Measurements from ENCODE around the gene PRDM15. TPM values are rescaled to one million over a fixed set of nuclear protein-coding genes. Genes with fewer than 3 reads are reported as not detected.

PRDM15 gene
- total RNA-seq, 2 experiments from 2014 or later: 13.2 to 14.5 TPM

DNA sequence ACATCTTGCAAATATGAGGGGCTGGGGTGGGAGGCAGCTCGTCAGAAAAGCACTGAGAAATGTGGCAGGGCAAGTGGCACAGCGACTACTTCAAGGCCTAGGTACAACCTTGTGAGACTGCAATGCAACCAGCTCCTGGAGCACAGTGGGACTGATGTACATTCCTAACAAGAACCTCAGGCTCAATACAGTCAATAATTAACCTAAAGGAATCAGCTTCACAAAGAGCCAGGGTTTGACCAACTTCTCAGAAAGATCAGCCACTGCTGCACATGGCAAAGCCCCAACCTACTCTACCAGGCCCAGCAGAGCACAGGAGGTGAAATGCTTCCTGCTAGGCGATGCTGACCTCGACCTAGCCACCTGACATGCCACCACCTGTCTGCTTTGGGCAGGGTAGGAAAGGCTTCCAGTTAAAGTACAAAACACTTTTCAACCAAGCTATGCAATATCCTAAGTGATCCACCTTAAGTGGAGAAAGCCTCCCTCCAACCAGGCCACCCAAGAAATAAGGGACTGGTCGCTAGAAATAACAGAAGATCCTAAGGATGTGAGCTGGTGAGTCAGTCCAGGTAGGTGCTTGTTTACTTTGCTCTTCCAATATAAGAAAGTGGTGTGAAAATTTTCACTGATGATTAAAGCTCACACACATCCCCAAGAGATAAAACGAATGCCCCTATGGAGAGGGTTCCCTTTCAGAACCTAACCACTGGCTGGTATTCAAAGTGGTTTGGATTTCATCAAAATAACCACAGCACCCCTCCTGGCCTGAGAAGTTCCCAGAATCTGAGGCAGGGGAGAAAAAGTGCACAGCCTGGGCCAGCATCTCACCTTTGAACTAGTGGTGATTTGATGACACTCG, 114.4 kb downstream of the PRDM15 start:
- Mint-ChIP-seq H3K36me3 (ENCODE audit: low read depth) (no peaks in the 10 kb centered on the region), H3K27ac (no peak overlapping the region), H3K9me3 (no peaks in the 10 kb centered on the region), H3K27me3 (peaks cover 71% of the 10 kb centered on the region), H3K4me1 (ENCODE audit: low read depth) (peaks cover 28% of the 10 kb centered on the region), H3K4me3 (no peak overlapping the region)
- intact Hi-C loops (cut with micrococcal nuclease): no loop called here
- CTCF ChIA-PET: interaction anchor here (0.9 to 1.0 kb wide), 2 partner anchors 16 to 52 kb away, joined by 3 to 5 read pairs; no protein-coding TSS in a partner anchor
- no peak for DNase-seq
- POLR2A ChIA-PET: no interaction called here
- TF ChIP-seq, protein P1, sequence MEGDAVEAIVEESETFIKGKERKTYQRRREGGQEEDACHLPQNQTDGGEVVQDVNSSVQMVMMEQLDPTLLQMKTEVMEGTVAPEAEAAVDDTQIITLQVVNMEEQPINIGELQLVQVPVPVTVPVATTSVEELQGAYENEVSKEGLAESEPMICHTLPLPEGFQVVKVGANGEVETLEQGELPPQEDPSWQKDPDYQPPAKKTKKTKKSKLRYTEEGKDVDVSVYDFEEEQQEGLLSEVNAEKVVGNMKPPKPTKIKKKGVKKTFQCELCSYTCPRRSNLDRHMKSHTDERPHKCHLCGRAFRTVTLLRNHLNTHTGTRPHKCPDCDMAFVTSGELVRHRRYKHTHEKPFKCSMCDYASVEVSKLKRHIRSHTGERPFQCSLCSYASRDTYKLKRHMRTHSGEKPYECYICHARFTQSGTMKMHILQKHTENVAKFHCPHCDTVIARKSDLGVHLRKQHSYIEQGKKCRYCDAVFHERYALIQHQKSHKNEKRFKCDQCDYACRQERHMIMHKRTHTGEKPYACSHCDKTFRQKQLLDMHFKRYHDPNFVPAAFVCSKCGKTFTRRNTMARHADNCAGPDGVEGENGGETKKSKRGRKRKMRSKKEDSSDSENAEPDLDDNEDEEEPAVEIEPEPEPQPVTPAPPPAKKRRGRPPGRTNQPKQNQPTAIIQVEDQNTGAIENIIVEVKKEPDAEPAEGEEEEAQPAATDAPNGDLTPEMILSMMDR (IDR thresholded peaks at IDR 0.05): no peak
- no peak for ATAC-seq

- Mint-ChIP-seq H3K27ac (no peak overlapping the region), H3K4me1 (ENCODE audit: low read depth) (peaks cover 26% of the 10 kb centered on the region), H3K36me3 (ENCODE audit: low read depth) (no peaks in the 10 kb centered on the region), H3K9me3 (no peaks in the 10 kb centered on the region), H3K27me3 (peaks cover 64% of the 10 kb centered on the region), H3K4me3 (no peak overlapping the region)
- ChIA-PET POLR2A (no interaction called here), CTCF (interaction anchor here (1.1 kb wide), 1 partner anchor 53 kb away, joined by 3 read pairs; no protein-coding TSS in a partner anchor)
- intact Hi-C loops (cut with micrococcal nuclease): no loop called here
- DNase-seq (no peak), ATAC-seq (no peak)
- TF ChIP-seq, protein P1 (IDR thresholded peaks at IDR 0.05): no peak
These were observed 115.1 kb downstream of the PRDM15 start for GRCh38 chr21:41763996-41764395.

DNA sequence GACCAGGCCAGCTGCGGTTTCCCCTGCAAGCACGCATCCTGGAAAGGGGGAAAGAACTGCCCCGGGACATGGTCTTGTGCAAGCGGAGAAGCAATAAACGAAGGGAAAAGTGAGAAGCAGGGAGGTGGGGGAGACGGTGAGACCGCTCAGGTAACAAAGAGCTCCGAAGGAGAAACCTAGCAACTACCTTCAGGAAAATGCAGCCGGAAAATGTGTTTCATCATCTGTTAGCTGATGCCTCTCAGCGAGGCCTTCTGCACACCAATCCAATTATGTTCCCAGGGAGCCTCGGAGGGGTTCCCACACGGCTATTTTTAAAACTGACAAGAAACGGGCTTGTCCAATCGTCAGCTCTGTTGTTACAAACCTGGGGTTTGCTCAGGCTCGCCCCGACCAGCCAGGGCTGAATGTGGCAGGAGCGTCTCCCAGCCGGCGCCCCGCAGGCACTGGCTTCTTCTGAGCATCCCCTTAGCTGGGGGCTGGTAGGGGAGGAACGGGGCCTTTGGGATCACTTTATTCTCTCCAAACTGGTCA, 115.7 kb downstream of the PRDM15 start:
- TF ChIP-seq, protein P1 (IDR thresholded peaks at IDR 0.05): no peak
- H3K27me3 Mint-ChIP-seq: peaks cover 61% of the 10 kb centered on the region
- H3K9me3 Mint-ChIP-seq: no peaks in the 10 kb centered on the region
- no peak for ATAC-seq
- no peaks in the 10 kb centered on the region for H3K36me3 Mint-ChIP-seq (ENCODE audit: low read depth)
- intact Hi-C loops (cut with micrococcal nuclease): no loop called here
- H3K4me1 Mint-ChIP-seq (ENCODE audit: low read depth): peaks cover 21% of the 10 kb centered on the region
- ChIA-PET POLR2A (no interaction called here), CTCF (interaction anchor here (1.1 kb wide), 1 partner anchor 53 kb away, joined by 3 read pairs; no protein-coding TSS in a partner anchor)
- H3K4me3 Mint-ChIP-seq: no peak overlapping the region
- no peak overlapping the region for H3K27ac Mint-ChIP-seq
- DNase-seq: no peak

- POLR2A ChIA-PET: no interaction called here
- CTCF ChIA-PET: interaction anchor here (1.1 to 1.5 kb wide), 2 partner anchors 15 to 54 kb away, joined by 3 read pairs; no protein-coding TSS in a partner anchor
- Mint-ChIP-seq H3K27me3 (peaks cover 58% of the 10 kb centered on the region), H3K36me3 (ENCODE audit: low read depth) (no peaks in the 10 kb centered on the region), H3K27ac (no peak overlapping the region), H3K4me3 (no peak overlapping the region), H3K9me3 (no peaks in the 10 kb centered on the region), H3K4me1 (ENCODE audit: low read depth) (peaks cover 15% of the 10 kb centered on the region)
- DNase-seq (no peak), ATAC-seq (no peak)
- TF ChIP-seq, protein P1 (IDR thresholded peaks at IDR 0.05): no peak
- intact Hi-C loops (cut with micrococcal nuclease): no loop called here
These were observed 116.4 kb downstream of the PRDM15 start for GRCh38 chr21:41762753-41763152.
